ENCODE data around the gene SLCO3A1.

GRCh38 chr15:92075764-92076163 lies 222.3 kb downstream of the SLCO3A1 start:
- TF ChIP-seq, protein P1, sequence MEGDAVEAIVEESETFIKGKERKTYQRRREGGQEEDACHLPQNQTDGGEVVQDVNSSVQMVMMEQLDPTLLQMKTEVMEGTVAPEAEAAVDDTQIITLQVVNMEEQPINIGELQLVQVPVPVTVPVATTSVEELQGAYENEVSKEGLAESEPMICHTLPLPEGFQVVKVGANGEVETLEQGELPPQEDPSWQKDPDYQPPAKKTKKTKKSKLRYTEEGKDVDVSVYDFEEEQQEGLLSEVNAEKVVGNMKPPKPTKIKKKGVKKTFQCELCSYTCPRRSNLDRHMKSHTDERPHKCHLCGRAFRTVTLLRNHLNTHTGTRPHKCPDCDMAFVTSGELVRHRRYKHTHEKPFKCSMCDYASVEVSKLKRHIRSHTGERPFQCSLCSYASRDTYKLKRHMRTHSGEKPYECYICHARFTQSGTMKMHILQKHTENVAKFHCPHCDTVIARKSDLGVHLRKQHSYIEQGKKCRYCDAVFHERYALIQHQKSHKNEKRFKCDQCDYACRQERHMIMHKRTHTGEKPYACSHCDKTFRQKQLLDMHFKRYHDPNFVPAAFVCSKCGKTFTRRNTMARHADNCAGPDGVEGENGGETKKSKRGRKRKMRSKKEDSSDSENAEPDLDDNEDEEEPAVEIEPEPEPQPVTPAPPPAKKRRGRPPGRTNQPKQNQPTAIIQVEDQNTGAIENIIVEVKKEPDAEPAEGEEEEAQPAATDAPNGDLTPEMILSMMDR (conservative IDR thresholded peaks at IDR 0.05; ENCODE audit: low read length): no peak
- no peak for TF ChIP-seq EZH2phosphoT487 (IDR thresholded peaks at IDR 0.05; ENCODE audit: borderline replicate concordance)

Data from Loucy (cell line).